AG09319 (cell line): ENCODE data around the gene PKD2L2.

Experiments
- DNase-seq: peaks from one replicate; pipeline ENCODE4 v3.0.0-alpha.2; 2010; ENCODE audit warnings: low read depth; ENCODE audit errors: extremely low read depth
- CTCF ChIP-seq: IDR thresholded peaks from 2 replicates; pipeline ENCODE4 v1.5.1; 2011; ENCODE audit warnings: low read depth, mild to moderate bottlenecking, inconsistent platforms, low read length, moderate library complexity

PKD2L2 gene

DNA sequence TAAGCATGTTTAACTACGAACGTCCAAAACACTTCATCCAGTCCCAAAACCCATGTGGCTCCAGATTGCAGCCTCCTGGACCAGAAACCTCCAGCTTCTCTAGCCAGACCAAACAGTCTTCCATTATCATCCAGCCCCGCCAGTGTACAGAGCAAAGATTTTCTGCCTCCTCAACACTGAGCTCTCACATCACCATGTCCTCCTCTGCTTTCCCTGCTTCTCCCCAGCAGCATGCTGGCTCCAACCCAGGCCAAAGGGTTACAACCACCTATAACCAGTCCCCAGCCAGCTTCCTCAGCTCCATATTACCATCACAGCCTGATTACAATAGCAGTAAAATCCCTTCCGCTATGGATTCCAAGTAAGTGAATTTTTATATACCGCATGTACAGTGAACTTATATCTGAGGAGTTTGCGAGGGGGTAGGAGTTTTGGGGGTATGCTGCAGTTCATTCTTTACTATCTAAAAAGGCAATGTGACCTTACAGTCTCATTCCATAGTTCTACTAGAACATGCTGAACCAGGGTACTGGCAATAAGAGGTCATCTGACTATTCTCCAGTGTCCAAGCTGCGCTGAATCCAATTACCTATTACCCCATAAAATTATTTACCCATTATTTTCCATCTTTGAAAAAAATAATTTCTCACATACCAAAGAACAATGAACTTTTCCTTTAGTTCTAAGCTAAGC lies 18.5 kb upstream of the PKD2L2 start:
- no peak for DNase-seq
- no peak for TF ChIP-seq CTCF

GRCh38 chr5:137871571-137871970 lies 17.7 kb upstream of the PKD2L2 start:
- DNase-seq = no peak
- no peak for TF ChIP-seq CTCF

DNA sequence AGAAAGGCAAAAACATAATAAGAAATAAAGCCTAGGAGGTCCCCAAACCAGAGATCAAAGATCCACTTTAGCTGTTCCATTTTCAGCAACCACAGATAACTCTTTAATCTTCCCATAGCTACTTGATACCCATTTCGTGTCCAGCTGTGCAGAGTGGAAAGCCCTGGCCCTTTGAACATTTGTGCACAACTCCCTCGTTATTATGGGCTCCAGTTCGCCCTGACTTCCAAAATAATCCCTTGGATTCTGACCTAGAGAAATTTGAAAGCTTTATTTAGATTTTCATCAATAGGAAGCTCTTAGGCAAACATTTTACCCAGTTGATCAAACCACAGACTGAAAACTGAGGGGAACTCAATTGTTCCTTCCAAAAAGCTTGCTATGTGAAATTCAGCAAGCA lies 16.8 kb upstream of the PKD2L2 start:
- no peak for DNase-seq
- TF ChIP-seq CTCF = no peak

DNA sequence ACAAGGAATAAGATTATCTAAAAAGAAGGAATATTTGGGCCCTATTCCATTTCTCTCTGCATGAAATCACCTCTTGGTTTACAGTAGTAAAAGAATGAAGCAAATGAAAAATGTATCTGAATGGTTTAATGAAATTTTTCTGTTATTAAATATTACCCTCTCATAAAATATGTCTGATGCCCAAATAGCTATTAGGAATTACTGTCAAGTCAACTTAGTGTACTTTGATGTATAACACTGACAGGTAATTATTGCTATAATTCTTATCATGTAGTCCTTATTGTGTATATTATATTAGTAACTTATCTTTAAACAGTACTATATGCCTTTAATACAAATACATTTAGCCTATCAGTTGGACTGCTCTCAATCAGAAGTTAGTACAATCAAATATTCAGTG lies 13.2 kb upstream of the PKD2L2 start:
- no peak for DNase-seq
- no peak for TF ChIP-seq CTCF

DNA sequence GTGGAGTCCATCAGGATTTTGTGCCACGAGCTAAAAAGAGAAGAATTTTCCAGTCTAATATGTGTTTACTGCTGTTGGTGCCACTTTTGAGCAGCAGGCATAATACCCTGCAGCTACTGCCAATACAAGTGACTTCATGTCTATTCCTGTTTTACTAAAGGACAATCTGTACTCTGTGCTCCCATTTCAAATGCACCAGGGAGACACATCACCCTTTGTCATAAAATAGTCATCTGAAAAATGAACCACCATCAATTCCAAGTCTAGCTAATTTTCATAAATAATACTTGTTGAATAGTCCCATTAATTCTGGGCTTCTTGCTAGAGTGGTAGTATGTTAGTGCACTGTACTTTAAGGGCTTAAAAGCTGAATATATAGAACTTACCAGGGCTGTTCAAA lies 8.9 kb upstream of the PKD2L2 start:
- TF ChIP-seq CTCF = no peak
- no peak for DNase-seq

DNA sequence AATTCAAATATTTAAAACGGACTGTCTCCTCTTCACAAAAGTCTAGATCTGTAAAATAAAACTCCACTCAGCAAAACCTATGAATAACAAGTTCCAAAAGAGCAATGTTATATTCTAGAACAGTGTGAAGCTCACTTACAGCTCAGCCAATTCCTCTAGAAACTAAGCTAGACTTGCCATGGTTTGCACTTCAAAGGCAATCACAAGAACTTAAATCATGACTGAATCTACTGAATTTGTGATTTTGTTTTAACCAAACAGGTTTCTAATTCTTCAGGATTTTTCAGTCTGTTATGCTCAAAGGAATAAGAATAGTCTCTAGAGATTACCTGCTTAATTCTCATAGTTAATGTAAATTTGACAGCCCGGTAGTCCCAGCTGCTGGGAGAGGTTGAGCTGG lies 1.4 kb upstream of the PKD2L2 start:
- no peak for DNase-seq
- TF ChIP-seq CTCF = no peak

- no peak for TF ChIP-seq CTCF
- DNase-seq = no peak
Observed at GRCh38 chr5:137888466-137888862, 793 bp upstream of the PKD2L2 start.
